ENCODE results near the gene TTC21B.

TTC21B gene

GRCh38 chr2:165911231-165911630 is 42.3 kb downstream of the TTC21B start:
- Histone ChIP-seq H3K9me2 (replicated peaks; ENCODE audit: insufficient read depth, low read length) (no peaks in the 10 kb centered on the region), H3K36me3 (ENCODE audit: low read length) (no peaks in the 10 kb centered on the region; the same call in 1 of the 2 replicates), H3K27me3 (ENCODE audit: low read length) (no peaks in the 10 kb centered on the region), H3K79me2 (ENCODE audit: insufficient read depth, low read length) (no peaks in the 10 kb centered on the region), H3K4me3 (ENCODE audit: insufficient read depth, low read length, poor library complexity, severe bottlenecking) (no peak overlapping the region), H3K27ac (ENCODE audit: low read depth, low read length) (no peak overlapping the region), H2AFZ (ENCODE audit: low read depth, low read length, severe bottlenecking) (no peak overlapping the region), H3F3A (ENCODE audit: insufficient read depth) (no peaks in the 10 kb centered on the region), H3K9ac (ENCODE audit: low read length) (no peak overlapping the region), H4K20me1 (ENCODE audit: low read depth, low read length) (no peaks in the 10 kb centered on the region), H3K9me3 (ENCODE audit: insufficient read depth, low read length) (no peaks in the 10 kb centered on the region), H3K4me2 (ENCODE audit: low read depth, low read length, poor library complexity, severe bottlenecking) (no peak overlapping the region)
- TF ChIP-seq EZH2phosphoT487 (conservative IDR thresholded peaks at IDR 0.05; ENCODE audit: low read length) (no peak), CTCF (IDR thresholded peaks at IDR 0.05; ENCODE audit: insufficient read depth, low read length, poor library complexity, severe bottlenecking) (no peak)

- H2AFZ ChIP-seq (ENCODE audit: low read depth, low read length, severe bottlenecking), result no peak overlapping the region
- no peaks in the 10 kb centered on the region for H4K20me1 ChIP-seq (ENCODE audit: low read depth, low read length)
- H3K36me3 ChIP-seq (ENCODE audit: low read length), result no peaks in the 10 kb centered on the region; the same call in 1 of the 2 replicates
- no peaks in the 10 kb centered on the region for H3K9me3 ChIP-seq (ENCODE audit: insufficient read depth, low read length)
- no peaks in the 10 kb centered on the region for H3K9me2 ChIP-seq (replicated peaks; ENCODE audit: insufficient read depth, low read length)
- H3K27ac ChIP-seq (ENCODE audit: low read depth, low read length), result no peak overlapping the region
- no peaks in the 10 kb centered on the region for H3K79me2 ChIP-seq (ENCODE audit: insufficient read depth, low read length)
- no peak overlapping the region for H3K9ac ChIP-seq (ENCODE audit: low read length)
- no peak overlapping the region for H3K4me3 ChIP-seq (ENCODE audit: insufficient read depth, low read length, poor library complexity, severe bottlenecking)
- no peaks in the 10 kb centered on the region for H3F3A ChIP-seq (ENCODE audit: insufficient read depth)
- no peaks in the 10 kb centered on the region for H3K27me3 ChIP-seq (ENCODE audit: low read length)
- H3K4me2 ChIP-seq (ENCODE audit: low read depth, low read length, poor library complexity, severe bottlenecking), result no peak overlapping the region
- TF ChIP-seq EZH2phosphoT487 (conservative IDR thresholded peaks at IDR 0.05; ENCODE audit: low read length) (no peak), CTCF (IDR thresholded peaks at IDR 0.05; ENCODE audit: insufficient read depth, low read length, poor library complexity, severe bottlenecking) (no peak)
These were observed 44.1 kb downstream of the TTC21B start for GRCh38 chr2:165909466-165909865.

- no peaks in the 10 kb centered on the region for H3K9me3 ChIP-seq (ENCODE audit: insufficient read depth, low read length)
- TF ChIP-seq EZH2phosphoT487 (conservative IDR thresholded peaks at IDR 0.05; ENCODE audit: low read length) (no peak), CTCF (IDR thresholded peaks at IDR 0.05; ENCODE audit: insufficient read depth, low read length, poor library complexity, severe bottlenecking) (no peak)
- no peak overlapping the region for H2AFZ ChIP-seq (ENCODE audit: low read depth, low read length, severe bottlenecking)
- H3K4me2 ChIP-seq (ENCODE audit: low read depth, low read length, poor library complexity, severe bottlenecking), result no peak overlapping the region
- no peaks in the 10 kb centered on the region for H3F3A ChIP-seq (ENCODE audit: insufficient read depth)
- no peaks in the 10 kb centered on the region for H4K20me1 ChIP-seq (ENCODE audit: low read depth, low read length)
- H3K9ac ChIP-seq (ENCODE audit: low read length), result no peak overlapping the region
- no peak overlapping the region for H3K4me3 ChIP-seq (ENCODE audit: insufficient read depth, low read length, poor library complexity, severe bottlenecking)
- H3K27ac ChIP-seq (ENCODE audit: low read depth, low read length), result no peak overlapping the region
- H3K27me3 ChIP-seq (ENCODE audit: low read length), result no peaks in the 10 kb centered on the region
- H3K79me2 ChIP-seq (ENCODE audit: insufficient read depth, low read length), result no peaks in the 10 kb centered on the region
- no peaks in the 10 kb centered on the region; the same call in 1 of the 2 replicates for H3K36me3 ChIP-seq (ENCODE audit: low read length)
- H3K9me2 ChIP-seq (replicated peaks; ENCODE audit: insufficient read depth, low read length), result no peaks in the 10 kb centered on the region
These were observed 47.7 kb downstream of the TTC21B start for GRCh38 chr2:165905854-165906253.
